Measurements from ENCODE around the gene LRRC75A.

Gene LRRC75A

DNA sequence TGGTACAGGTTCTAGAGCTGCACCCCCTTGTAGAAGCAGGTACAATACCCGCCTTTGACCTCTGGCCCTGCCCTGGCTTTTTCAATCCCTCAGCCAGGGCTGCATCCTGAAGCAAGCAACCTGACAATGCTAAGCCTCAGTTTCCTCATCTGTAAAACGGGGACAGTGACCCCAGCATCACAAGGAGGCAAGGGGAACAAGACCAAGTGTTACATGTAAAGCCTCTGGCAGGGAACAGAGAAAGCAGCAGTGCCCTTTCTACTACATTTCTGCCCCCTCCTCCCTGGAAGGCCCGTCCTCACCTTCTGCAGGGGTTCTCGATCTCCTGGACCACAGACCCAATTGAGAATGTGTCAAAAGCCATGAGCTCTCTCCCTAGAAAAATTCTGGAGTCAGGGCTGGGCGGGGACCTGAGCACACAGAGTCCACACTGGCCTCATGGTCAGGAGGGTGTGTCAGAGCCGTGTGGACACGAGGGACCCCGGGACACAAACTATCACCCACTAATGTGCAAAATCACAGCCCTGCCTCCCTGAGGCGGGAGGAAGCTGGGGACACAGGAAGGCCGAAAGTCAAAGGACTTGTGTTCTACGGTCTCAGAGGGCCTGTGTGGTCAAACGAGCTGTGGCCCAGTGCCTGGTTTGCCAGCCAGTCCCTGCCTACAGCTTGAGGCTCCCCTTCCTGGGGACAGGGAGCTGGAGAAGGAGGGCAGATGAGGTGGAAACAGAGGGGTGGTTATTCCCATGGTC is 27.5 kb downstream of the LRRC75A start:
- Histone ChIP-seq H3K4me1 (ENCODE audit: low read length) (no peaks in the 10 kb centered on the region), H2AFZ (ENCODE audit: low read depth, low read length) (no peak overlapping the region), H3K4me3 (ENCODE audit: low read length) (no peak overlapping the region), H3K36me3 (replicated peaks; ENCODE audit: low read depth, low read length) (no peaks in the 10 kb centered on the region), H3K9me3 (ENCODE audit: insufficient read depth, low read length) (no peaks in the 10 kb centered on the region), H3K4me2 (ENCODE audit: low read length) (no peak overlapping the region), H3K27ac (ENCODE audit: low read length) (no peak overlapping the region), H4K20me1 (ENCODE audit: insufficient read depth, low read length) (no peaks in the 10 kb centered on the region), H3K27me3 (ENCODE audit: low read depth, low read length) (no peaks in the 10 kb centered on the region), H3K79me2 (ENCODE audit: low read length) (no peaks in the 10 kb centered on the region), H3K9ac (ENCODE audit: low read length) (no peak overlapping the region)
- TF ChIP-seq, protein P1, sequence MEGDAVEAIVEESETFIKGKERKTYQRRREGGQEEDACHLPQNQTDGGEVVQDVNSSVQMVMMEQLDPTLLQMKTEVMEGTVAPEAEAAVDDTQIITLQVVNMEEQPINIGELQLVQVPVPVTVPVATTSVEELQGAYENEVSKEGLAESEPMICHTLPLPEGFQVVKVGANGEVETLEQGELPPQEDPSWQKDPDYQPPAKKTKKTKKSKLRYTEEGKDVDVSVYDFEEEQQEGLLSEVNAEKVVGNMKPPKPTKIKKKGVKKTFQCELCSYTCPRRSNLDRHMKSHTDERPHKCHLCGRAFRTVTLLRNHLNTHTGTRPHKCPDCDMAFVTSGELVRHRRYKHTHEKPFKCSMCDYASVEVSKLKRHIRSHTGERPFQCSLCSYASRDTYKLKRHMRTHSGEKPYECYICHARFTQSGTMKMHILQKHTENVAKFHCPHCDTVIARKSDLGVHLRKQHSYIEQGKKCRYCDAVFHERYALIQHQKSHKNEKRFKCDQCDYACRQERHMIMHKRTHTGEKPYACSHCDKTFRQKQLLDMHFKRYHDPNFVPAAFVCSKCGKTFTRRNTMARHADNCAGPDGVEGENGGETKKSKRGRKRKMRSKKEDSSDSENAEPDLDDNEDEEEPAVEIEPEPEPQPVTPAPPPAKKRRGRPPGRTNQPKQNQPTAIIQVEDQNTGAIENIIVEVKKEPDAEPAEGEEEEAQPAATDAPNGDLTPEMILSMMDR (IDR thresholded peaks at IDR 0.05; ENCODE audit: low read depth, low read length): no peak
- no peak for TF ChIP-seq EZH2phosphoT487 (IDR thresholded peaks at IDR 0.05; ENCODE audit: low read depth)

DNA sequence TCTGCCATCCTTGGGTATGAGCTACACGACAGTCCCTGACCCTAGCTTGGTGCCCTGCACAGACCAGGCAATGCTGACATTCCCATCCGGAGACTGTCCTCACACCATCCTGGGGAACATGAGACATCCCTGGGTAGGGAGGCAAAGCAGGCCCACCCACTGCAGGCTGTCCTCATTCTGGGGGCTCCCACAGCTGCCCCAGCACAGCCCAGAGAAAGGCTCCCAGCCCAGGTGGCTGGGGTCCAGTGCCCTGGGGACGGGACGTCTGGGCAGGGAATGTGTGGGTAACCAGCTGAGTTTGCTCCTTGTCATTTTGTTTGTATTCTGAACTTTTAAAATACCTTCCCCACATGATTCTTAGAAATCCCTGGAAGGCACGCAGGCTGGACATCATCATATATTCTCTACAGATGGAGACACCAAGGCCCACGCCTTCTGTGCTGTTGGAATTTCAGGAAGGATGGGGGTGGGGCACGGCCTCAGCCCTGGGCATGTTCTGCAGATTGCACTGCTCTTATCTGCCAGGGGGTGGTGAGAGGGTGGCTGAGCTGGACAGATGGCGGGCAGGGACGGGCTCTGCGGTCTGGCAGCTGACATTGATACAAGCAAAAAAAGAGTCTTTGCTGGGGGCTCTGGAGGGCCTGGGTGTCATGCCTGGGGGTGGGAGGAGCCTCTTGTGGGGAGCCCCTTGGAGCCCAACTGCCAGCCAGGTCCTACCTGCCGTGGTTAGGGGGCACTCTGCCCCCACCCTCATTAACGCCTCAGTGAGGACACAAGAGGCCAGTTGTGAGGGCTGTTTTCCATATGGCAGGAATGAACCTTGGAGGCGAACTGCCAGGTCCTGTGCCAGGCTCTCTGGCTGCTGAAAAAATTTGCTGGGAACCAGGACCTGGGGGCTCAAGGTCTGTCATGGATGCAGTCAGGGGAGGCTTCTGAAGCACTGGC is 28.4 kb downstream of the LRRC75A start:
- Histone ChIP-seq H3K4me2 (ENCODE audit: low read length) (no peak overlapping the region), H3K9me3 (ENCODE audit: insufficient read depth, low read length) (no peaks in the 10 kb centered on the region), H2AFZ (ENCODE audit: low read depth, low read length) (no peak overlapping the region), H3K27me3 (ENCODE audit: low read depth, low read length) (no peaks in the 10 kb centered on the region), H3K79me2 (ENCODE audit: low read length) (no peaks in the 10 kb centered on the region), H3K9ac (ENCODE audit: low read length) (no peak overlapping the region), H4K20me1 (ENCODE audit: insufficient read depth, low read length) (no peaks in the 10 kb centered on the region), H3K27ac (ENCODE audit: low read length) (no peak overlapping the region), H3K4me1 (ENCODE audit: low read length) (no peaks in the 10 kb centered on the region), H3K4me3 (ENCODE audit: low read length) (no peak overlapping the region), H3K36me3 (replicated peaks; ENCODE audit: low read depth, low read length) (no peaks in the 10 kb centered on the region)
- TF ChIP-seq EZH2phosphoT487 (IDR thresholded peaks at IDR 0.05; ENCODE audit: low read depth): no peak

DNA sequence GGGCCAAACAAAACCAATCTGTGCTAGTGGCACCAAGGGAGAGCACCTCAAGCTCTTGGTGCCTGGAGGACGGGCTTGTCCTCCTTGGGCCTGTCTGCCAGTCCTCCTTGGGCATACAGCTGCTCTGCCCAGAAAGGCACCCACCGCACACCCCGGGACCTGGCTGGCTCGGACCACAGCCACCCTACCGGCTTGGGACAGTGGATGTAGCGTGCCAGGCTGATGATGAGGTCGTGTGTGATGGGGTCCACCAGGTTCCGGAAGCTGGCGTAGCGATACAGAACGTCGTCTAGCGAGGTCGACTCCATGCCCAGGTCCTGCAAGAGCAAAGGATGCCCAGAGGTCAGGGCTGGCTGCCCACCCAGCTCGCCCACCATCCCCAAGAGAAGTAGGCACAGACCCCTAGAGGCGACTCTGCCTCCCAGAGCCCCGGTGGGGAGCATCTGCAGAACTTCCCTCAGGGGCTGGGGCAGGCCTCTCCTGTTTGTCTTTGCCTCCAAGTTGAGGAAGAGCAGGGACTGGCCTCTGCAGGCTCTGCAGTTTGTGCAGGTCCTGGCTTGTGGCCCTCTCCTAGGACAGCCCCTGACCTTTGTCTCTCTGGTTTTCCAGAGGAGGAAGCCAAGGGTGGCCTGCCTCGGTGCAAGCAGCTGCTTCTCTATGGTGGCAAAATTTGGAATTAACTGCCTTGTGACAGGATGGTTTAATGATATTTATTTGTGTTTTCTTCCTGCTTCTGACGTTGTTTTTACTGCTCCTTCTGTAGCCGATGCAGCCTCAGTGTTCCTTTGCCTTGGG is 29.7 kb downstream of the LRRC75A start:
- H3K27me3 ChIP-seq (ENCODE audit: low read depth, low read length): no peaks in the 10 kb centered on the region
- H3K4me3 ChIP-seq (ENCODE audit: low read length): no peak overlapping the region
- H3K9me3 ChIP-seq (ENCODE audit: insufficient read depth, low read length): no peaks in the 10 kb centered on the region
- no peak overlapping the region for H3K27ac ChIP-seq (ENCODE audit: low read length)
- no peak overlapping the region for H2AFZ ChIP-seq (ENCODE audit: low read depth, low read length)
- H4K20me1 ChIP-seq (ENCODE audit: insufficient read depth, low read length): no peaks in the 10 kb centered on the region
- H3K4me1 ChIP-seq (ENCODE audit: low read length): no peaks in the 10 kb centered on the region
- H3K9ac ChIP-seq (ENCODE audit: low read length): no peak overlapping the region
- no peaks in the 10 kb centered on the region for H3K36me3 ChIP-seq (replicated peaks; ENCODE audit: low read depth, low read length)
- H3K79me2 ChIP-seq (ENCODE audit: low read length): no peaks in the 10 kb centered on the region
- no peak overlapping the region for H3K4me2 ChIP-seq (ENCODE audit: low read length)
- TF ChIP-seq EZH2phosphoT487 (IDR thresholded peaks at IDR 0.05; ENCODE audit: low read depth): no peak
- TF ChIP-seq, protein P1 (IDR thresholded peaks at IDR 0.05; ENCODE audit: low read depth, low read length): no peak

DNA sequence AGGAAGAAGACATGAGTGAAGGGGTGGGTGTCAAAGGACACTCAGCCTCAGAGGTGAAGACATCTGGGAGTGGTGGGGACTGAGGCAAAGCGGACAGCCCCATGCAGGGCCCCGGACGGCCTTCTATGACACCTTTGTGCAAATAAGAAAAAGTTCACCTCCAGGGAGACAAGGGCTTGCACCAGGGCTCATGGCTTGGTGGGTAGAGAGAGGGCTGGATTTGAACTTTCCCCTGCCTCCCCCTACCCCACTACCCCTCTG is 30.5 kb downstream of the LRRC75A start:
- Histone ChIP-seq H3K4me1 (ENCODE audit: low read length) (no peaks in the 10 kb centered on the region), H3K27ac (ENCODE audit: low read length) (no peak overlapping the region), H3K27me3 (ENCODE audit: low read depth, low read length) (no peaks in the 10 kb centered on the region), H4K20me1 (ENCODE audit: insufficient read depth, low read length) (no peaks in the 10 kb centered on the region), H3K9ac (ENCODE audit: low read length) (no peak overlapping the region), H3K79me2 (ENCODE audit: low read length) (no peaks in the 10 kb centered on the region), H3K9me3 (ENCODE audit: insufficient read depth, low read length) (no peaks in the 10 kb centered on the region), H3K36me3 (replicated peaks; ENCODE audit: low read depth, low read length) (no peaks in the 10 kb centered on the region), H3K4me2 (ENCODE audit: low read length) (no peak overlapping the region), H3K4me3 (ENCODE audit: low read length) (no peak overlapping the region), H2AFZ (ENCODE audit: low read depth, low read length) (no peak overlapping the region)
- no peak for TF ChIP-seq EZH2phosphoT487 (IDR thresholded peaks at IDR 0.05; ENCODE audit: low read depth)
- TF ChIP-seq, protein P1 (IDR thresholded peaks at IDR 0.05; ENCODE audit: low read depth, low read length): no peak

Measured in OCI-LY3 (cell line).